Caco-2 (cell line): ENCODE results near the gene ACO1. TPM values are rescaled to one million over a fixed set of nuclear protein-coding genes. Genes with fewer than 3 reads are reported as not detected.
A peak's percentile ranks its signal among the peaks of the same experiment; 100 is the strongest.

ENCODE experiments used
- BruUV-seq: library from RNA; stranded (reverse); fragments of 400-500 nt; replicated peaks from 2 replicates; lab custom pipeline; 2021; lab: Mats Ljungman, UMichigan
- CTCF ChIA-PET: fragments of 300-600 bp; sonication (Branson Sonifier 250); formaldehyde crosslinking; loops from one replicate; lab custom pipeline; 2022; ENCODE audit warnings: antibody characterized with exemption; lab: Charles Lee
- POLR2A ChIA-PET: fragments of 300-600 bp; sonication (Branson Sonifier 250); formaldehyde crosslinking; loops from one replicate; lab custom pipeline; 2022; ENCODE audit warnings: antibody characterized with exemption; lab: Charles Lee
- DNase-seq, 2 experiments: peaks; one replicate each; pipeline versions ENCODE4 v3.0.0 to v3.0.0-alpha.2; 2020 to 2022
- H3K27me3 ChIP-seq: replicated peaks from 2 replicates; pipeline ENCODE4 v1.6.0; 2011; ENCODE audit warnings: low read length; ENCODE audit not compliant: control insufficient read depth, insufficient read depth
- H3K36me3 ChIP-seq: 2 replicates; pipeline ENCODE4 v1.5.1; 2011; ENCODE audit warnings: low read length; ENCODE audit not compliant: control insufficient read depth, insufficient read depth
- H3K4me1 ChIP-seq: fragments of 250-450 bp; sonication (Bioruptor Pico); 2 replicates; pipeline ENCODE4 v1.5.1; 2020; ENCODE audit warnings: mild to moderate bottlenecking
- H3K4me3 ChIP-seq: 2 replicates; pipeline ENCODE4 v1.5.1; 2011; ENCODE audit warnings: low read depth, mild to moderate bottlenecking, control low read depth, low read length
- H3K9me3 ChIP-seq: fragments of 250-450 bp; sonication (Bioruptor Pico); 2 replicates; pipeline ENCODE4 v1.5.1; 2020; ENCODE audit warnings: mild to moderate bottlenecking, moderate library complexity
- H3K27ac Mint-ChIP-seq: one replicate; pipeline ENCODE4 v1.8.0; 2022; ENCODE audit warnings: mixed read lengths; ENCODE audit not compliant: unreplicated experiment
- H3K27me3 Mint-ChIP-seq: one replicate; pipeline ENCODE4 v1.8.0; 2022; ENCODE audit warnings: mixed read lengths; ENCODE audit not compliant: insufficient read depth, unreplicated experiment
- H3K36me3 Mint-ChIP-seq: one replicate; pipeline ENCODE4 v1.8.0; 2022; ENCODE audit warnings: mild to moderate bottlenecking, mixed read lengths; ENCODE audit not compliant: insufficient read depth, unreplicated experiment
- H3K4me1 Mint-ChIP-seq: one replicate; pipeline ENCODE4 v1.8.0; 2022; ENCODE audit warnings: low read depth, mixed read lengths; ENCODE audit not compliant: unreplicated experiment
- H3K4me3 Mint-ChIP-seq: one replicate; pipeline ENCODE4 v1.8.0; 2022; ENCODE audit warnings: mild to moderate bottlenecking, moderate library complexity, mixed read lengths; ENCODE audit not compliant: unreplicated experiment
- H3K9me3 Mint-ChIP-seq: one replicate; pipeline ENCODE4 v1.8.0; 2022; ENCODE audit warnings: mixed read lengths; ENCODE audit not compliant: unreplicated experiment
- CTCF ChIP-seq, 2 experiments: fragments of 200-600 bp in 1 of 2; IDR thresholded peaks; 1 replicate in 1 of 2; 2 replicates in 1 of 2; pipeline versions ENCODE4 v1.5.1 to v1.8.0; 2011 to 2022; ENCODE audit warnings: antibody characterized with exemption in 1 of 2, control low read depth in 1 of 2, inconsistent platforms in 1 of 2, low read depth in 1 of 2, low read length in 1 of 2, mild to moderate bottlenecking in 1 of 2, moderate library complexity in 1 of 2; ENCODE audit not compliant: insufficient read depth in 1 of 2, severe bottlenecking in 1 of 2, unreplicated experiment in 1 of 2
- intact Hi-C: fragments of 100-400 bp; cut with micrococcal nuclease; formaldehyde crosslinking; loops from one replicate; pipeline ENCODE4 v1.10.0; 2022; ENCODE audit not compliant: unreplicated experiment
- total RNA-seq: library from RNA; stranded (reverse); gene quantifications from 2 replicates; pipeline ENCODE4 v1.2.3, GENCODE V29; 2022

ACO1 gene
- total RNA-seq, 1 experiment from 2014 or later: 54.7 TPM

GRCh38 chr9:32393911-32394310 is 9.5 kb downstream of the ACO1 start:
- DNase-seq: no peak
- CTCF ChIA-PET: no interaction called here
- H3K36me3 ChIP-seq: no peaks in the 10 kb centered on the region
- no peak overlapping the region for H3K4me3 Mint-ChIP-seq
- intact Hi-C loops: no loop called here
- no TSS peak for BruUV-seq
- no peak overlapping the region for H3K27ac Mint-ChIP-seq
- peaks cover 12% of the 10 kb centered on the region for H3K36me3 Mint-ChIP-seq
- H3K27me3 ChIP-seq: no peaks in the 10 kb centered on the region
- no peaks in the 10 kb centered on the region for H3K9me3 ChIP-seq
- peaks cover 21% of the 10 kb centered on the region for H3K4me1 ChIP-seq
- no peaks in the 10 kb centered on the region for H3K27me3 Mint-ChIP-seq
- H3K4me3 ChIP-seq: no peak overlapping the region
- peaks cover 14% of the 10 kb centered on the region for H3K9me3 Mint-ChIP-seq
- H3K4me1 Mint-ChIP-seq: peaks cover 25% of the 10 kb centered on the region
- TF ChIP-seq CTCF (IDR thresholded peaks at IDR 0.05; ENCODE audit: insufficient read depth in 1 of 2, low read depth in 1 of 2, low read length in 1 of 2, severe bottlenecking in 1 of 2, unreplicated experiment in 1 of 2): no peak
- POLR2A ChIA-PET: interaction anchor here (1.1 kb wide), 1 partner anchor 10 kb away, joined by 4 read pairs; the partner anchor contains the start of gene ACO1

- Histone ChIP-seq H3K9me3 (no peaks in the 10 kb centered on the region), H3K27me3 (no peaks in the 10 kb centered on the region), H3K4me1 (peaks cover 24% of the 10 kb centered on the region), H3K4me3 (no peak overlapping the region), H3K36me3 (no peaks in the 10 kb centered on the region)
- no peak for TF ChIP-seq CTCF (IDR thresholded peaks at IDR 0.05; ENCODE audit: insufficient read depth in 1 of 2, low read depth in 1 of 2, low read length in 1 of 2, severe bottlenecking in 1 of 2, unreplicated experiment in 1 of 2)
- Mint-ChIP-seq H3K4me3 (no peak overlapping the region), H3K36me3 (peaks cover 12% of the 10 kb centered on the region), H3K27ac (no peak overlapping the region), H3K27me3 (no peaks in the 10 kb centered on the region), H3K4me1 (peaks cover 25% of the 10 kb centered on the region), H3K9me3 (peaks cover 14% of the 10 kb centered on the region)
- BruUV-seq: no TSS peak
- DNase-seq: no peak
- ChIA-PET POLR2A (interaction anchor here (1.1 kb wide), 1 partner anchor 11 kb away, joined by 4 read pairs; the partner anchor contains the start of gene ACO1), CTCF (interaction anchor here (1.2 kb wide), 1 partner anchor 10 kb away, joined by 4 read pairs; the partner anchor contains the start of gene ACO1)
- intact Hi-C loops: no loop called here
Measured at GRCh38 chr9:32394381-32395049, 10.1 kb downstream of the ACO1 start.

GRCh38 chr9:32395510-32396216 is 11.2 kb downstream of the ACO1 start:
- H3K9me3 Mint-ChIP-seq: peaks cover 14% of the 10 kb centered on the region
- no TSS peak for BruUV-seq
- Histone ChIP-seq H3K9me3 (no peaks in the 10 kb centered on the region), H3K36me3 (no peaks in the 10 kb centered on the region), H3K27me3 (no peaks in the 10 kb centered on the region), H3K4me1 (peaks cover 17% of the 10 kb centered on the region), H3K4me3 (no peak overlapping the region)
- no peaks in the 10 kb centered on the region for H3K27me3 Mint-ChIP-seq
- H3K4me3 Mint-ChIP-seq: no peak overlapping the region
- intact Hi-C loops: no loop called here
- H3K36me3 Mint-ChIP-seq: peaks cover 12% of the 10 kb centered on the region
- H3K27ac Mint-ChIP-seq: no peak overlapping the region
- peak in 1 of 2 experiments; percentile 9 for DNase-seq
- ChIA-PET POLR2A (no interaction called here), CTCF (interaction anchor here (1.2 kb wide), 1 partner anchor 11 kb away, joined by 4 read pairs; the partner anchor contains the start of gene ACO1)
- peaks cover 18% of the 10 kb centered on the region for H3K4me1 Mint-ChIP-seq
- TF ChIP-seq CTCF (IDR thresholded peaks at IDR 0.05; ENCODE audit: insufficient read depth in 1 of 2, low read depth in 1 of 2, low read length in 1 of 2, severe bottlenecking in 1 of 2, unreplicated experiment in 1 of 2): no peak
